Loucy (cell line): ENCODE data around the gene EYA3.

Experiments
- H2AFZ ChIP-seq: fragments of 200-600 bp; sonication (generic); 2 replicates; pipeline ENCODE4 v1.6.0; 2016; ENCODE audit warnings: antibody characterized with exemption, mild to moderate bottlenecking, low read length, moderate library complexity
- H3F3A ChIP-seq: fragments of 200-600 bp; 2 replicates; pipeline ENCODE4 v1.6.0; 2016; ENCODE audit warnings: antibody characterized with exemption, low read depth, mild to moderate bottlenecking
- H3K27me3 ChIP-seq: fragments of 200-600 bp; sonication (generic); 2 replicates; pipeline ENCODE4 v1.6.1; 2014; ENCODE audit warnings: low read length, mild to moderate bottlenecking; ENCODE audit not compliant: insufficient read depth, poor library complexity, severe bottlenecking
- H3K36me3 ChIP-seq: fragments of 200-600 bp; sonication (generic); 2 replicates; pipeline ENCODE4 v1.6.1; 2016; ENCODE audit warnings: low read length; ENCODE audit not compliant: insufficient read depth
- H3K4me1 ChIP-seq: fragments of 200-600 bp; sonication (generic); 2 replicates; pipeline ENCODE4 v1.5.1; 2014; ENCODE audit warnings: low read length, mild to moderate bottlenecking; ENCODE audit not compliant: insufficient read depth, poor library complexity, severe bottlenecking
- H3K4me2 ChIP-seq: fragments of 200-600 bp; sonication (generic); 2 replicates; pipeline ENCODE4 v1.6.0; 2014; ENCODE audit warnings: antibody characterized with exemption, low read length, low read depth, mild to moderate bottlenecking; ENCODE audit not compliant: poor library complexity, severe bottlenecking
- H3K4me3 ChIP-seq: fragments of 200-600 bp; sonication (generic); 2 replicates; pipeline ENCODE4 v1.5.1; 2014; ENCODE audit warnings: low read length, mild to moderate bottlenecking, mixed read lengths; ENCODE audit not compliant: poor library complexity, severe bottlenecking
- H3K79me2 ChIP-seq: fragments of 200-600 bp; sonication (generic); 2 replicates; pipeline ENCODE4 v1.6.1; 2014; ENCODE audit warnings: low read length; ENCODE audit not compliant: insufficient read depth
- H3K9ac ChIP-seq: fragments of 200-600 bp; sonication (generic); 2 replicates; pipeline ENCODE4 v1.6.0; 2014; ENCODE audit warnings: mild to moderate bottlenecking, low read depth, low read length, moderate library complexity; ENCODE audit not compliant: poor library complexity, severe bottlenecking
- H3K9me2 ChIP-seq: fragments of 200-600 bp; sonication (generic); replicated peaks from 2 replicates; pipeline ENCODE4 v1.6.1; 2016; ENCODE audit warnings: low read depth, low read length, mixed read lengths
- H3K9me3 ChIP-seq: fragments of 200-600 bp; sonication (generic); 2 replicates; pipeline ENCODE4 v1.6.1; 2014; ENCODE audit warnings: mild to moderate bottlenecking, antibody characterized with exemption, low read length, low read depth; ENCODE audit not compliant: insufficient read depth
- H4K20me1 ChIP-seq: fragments of 200-600 bp; sonication (generic); 2 replicates; pipeline ENCODE4 v1.6.0; 2014; ENCODE audit warnings: antibody characterized with exemption, low read length, mild to moderate bottlenecking; ENCODE audit not compliant: insufficient read depth, poor library complexity, severe bottlenecking
- CTCF ChIP-seq: fragments of 200-600 bp; sonication (generic); conservative IDR thresholded peaks from 2 replicates; pipeline ENCODE4 v1.5.1; 2014; ENCODE audit warnings: mild to moderate bottlenecking, antibody characterized with exemption, low read length
- EZH2phosphoT487 ChIP-seq: fragments of 200-600 bp; IDR thresholded peaks from 2 replicates; pipeline ENCODE4 v1.6.1; 2018; ENCODE audit warnings: antibody characterized with exemption, mild to moderate bottlenecking, moderate library complexity, borderline replicate concordance

EYA3 gene

GRCh38 chr1:28126783-28127490, 38.5 kb upstream of the EYA3 start:
- H3K4me2 ChIP-seq, result no peak overlapping the region
- no peak overlapping the region for H3K4me3 ChIP-seq
- H2AFZ ChIP-seq, result no peak overlapping the region
- TF ChIP-seq CTCF (no peak), EZH2phosphoT487 (no peak)
- H3K4me1 ChIP-seq, result no peaks in the 10 kb centered on the region
- no peaks in the 10 kb centered on the region for H3K36me3 ChIP-seq
- H3K9ac ChIP-seq, result no peak overlapping the region
- no peaks in the 10 kb centered on the region for H4K20me1 ChIP-seq
- no peaks in the 10 kb centered on the region for H3F3A ChIP-seq
- no peaks in the 10 kb centered on the region for H3K79me2 ChIP-seq
- H3K27me3 ChIP-seq, result no peaks in the 10 kb centered on the region
- H3K9me3 ChIP-seq, result no peaks in the 10 kb centered on the region
- no peaks in the 10 kb centered on the region for H3K9me2 ChIP-seq

- H3K9ac ChIP-seq, result no peak overlapping the region
- no peaks in the 10 kb centered on the region for H4K20me1 ChIP-seq
- no peaks in the 10 kb centered on the region for H3K36me3 ChIP-seq
- no peaks in the 10 kb centered on the region for H3K9me3 ChIP-seq
- H2AFZ ChIP-seq, result no peak overlapping the region
- H3K4me3 ChIP-seq, result no peak overlapping the region
- H3K4me1 ChIP-seq, result no peaks in the 10 kb centered on the region
- no peaks in the 10 kb centered on the region for H3K79me2 ChIP-seq
- H3K4me2 ChIP-seq, result no peak overlapping the region
- no peaks in the 10 kb centered on the region for H3K27me3 ChIP-seq
- no peak for TF ChIP-seq CTCF
- TF ChIP-seq EZH2phosphoT487, result no peak
- no peaks in the 10 kb centered on the region for H3F3A ChIP-seq
- H3K9me2 ChIP-seq, result no peaks in the 10 kb centered on the region
Observed at GRCh38 chr1:28126212-28126611, 37.8 kb upstream of the EYA3 start.

GRCh38 chr1:28123461-28123961, 35.1 kb upstream of the EYA3 start:
- TF ChIP-seq EZH2phosphoT487, result no peak
- H4K20me1 ChIP-seq, result no peaks in the 10 kb centered on the region
- no peaks in the 10 kb centered on the region for H3K9me3 ChIP-seq
- peak overlapping the region; percentile 38; the same call in 1 of the 2 replicates for H2AFZ ChIP-seq
- no peaks in the 10 kb centered on the region for H3K36me3 ChIP-seq
- H3K79me2 ChIP-seq, result no peaks in the 10 kb centered on the region
- H3K4me3 ChIP-seq, result no peak overlapping the region
- H3K27me3 ChIP-seq, result no peaks in the 10 kb centered on the region
- no peaks in the 10 kb centered on the region for H3K4me1 ChIP-seq
- no peak overlapping the region for H3K4me2 ChIP-seq
- H3K9me2 ChIP-seq, result no peaks in the 10 kb centered on the region
- H3F3A ChIP-seq, result no peaks in the 10 kb centered on the region
- H3K9ac ChIP-seq, result no peak overlapping the region

- Histone ChIP-seq H3K9ac (no peak overlapping the region), H3K4me2 (no peak overlapping the region), H3K36me3 (no peaks in the 10 kb centered on the region), H3K27me3 (no peaks in the 10 kb centered on the region), H3F3A (no peaks in the 10 kb centered on the region), H2AFZ (no peak overlapping the region), H3K79me2 (no peaks in the 10 kb centered on the region), H3K9me3 (no peaks in the 10 kb centered on the region), H4K20me1 (no peaks in the 10 kb centered on the region), H3K4me3 (no peak overlapping the region), H3K9me2 (no peaks in the 10 kb centered on the region), H3K4me1 (no peaks in the 10 kb centered on the region)
- TF ChIP-seq CTCF (no peak), EZH2phosphoT487 (no peak)
Observed at GRCh38 chr1:28122183-28122582, 33.8 kb upstream of the EYA3 start.
